PFSK-1 (cell line): ENCODE results near the gene IL19.

ENCODE experiments used
- FOXP2 ChIP-seq: optimal IDR thresholded peaks from 2 replicates; pipeline ENCODE3; 2011; ENCODE audit warnings: borderline replicate concordance, control low read depth, inconsistent platforms; ENCODE audit not compliant: insufficient read depth; ENCODE audit errors: extremely low read length, extremely low read depth
- POLR2AphosphoS5 ChIP-seq: IDR thresholded peaks from 2 replicates; pipeline ENCODE4 v1.6.1; 2012; ENCODE audit warnings: low read depth, mild to moderate bottlenecking, control low read depth, low read length, moderate library complexity
- SIN3A ChIP-seq: IDR thresholded peaks from 2 replicates; pipeline ENCODE4 v1.6.1; 2012; ENCODE audit warnings: mild to moderate bottlenecking, low read length, moderate library complexity, borderline replicate concordance; ENCODE audit not compliant: insufficient read depth
- TAF1 ChIP-seq: IDR thresholded peaks from 2 replicates; pipeline ENCODE4 v1.6.1; 2012; ENCODE audit warnings: low read length, control low read depth, borderline replicate concordance; ENCODE audit not compliant: insufficient read depth
- TF ChIP-seq, protein P1 (sequence below), 2 experiments: IDR thresholded peaks; 2 replicates each; pipeline versions ENCODE4 v1.6.1 to v1.8.0; 2011 to 2012; ENCODE audit warnings: low read depth in 2 of 2, low read length in 2 of 2, control low read depth in 1 of 2, inconsistent platforms in 1 of 2, mild to moderate bottlenecking in 1 of 2, moderate library complexity in 1 of 2; ENCODE audit not compliant: insufficient read depth in 1 of 2

IL19 gene

DNA sequence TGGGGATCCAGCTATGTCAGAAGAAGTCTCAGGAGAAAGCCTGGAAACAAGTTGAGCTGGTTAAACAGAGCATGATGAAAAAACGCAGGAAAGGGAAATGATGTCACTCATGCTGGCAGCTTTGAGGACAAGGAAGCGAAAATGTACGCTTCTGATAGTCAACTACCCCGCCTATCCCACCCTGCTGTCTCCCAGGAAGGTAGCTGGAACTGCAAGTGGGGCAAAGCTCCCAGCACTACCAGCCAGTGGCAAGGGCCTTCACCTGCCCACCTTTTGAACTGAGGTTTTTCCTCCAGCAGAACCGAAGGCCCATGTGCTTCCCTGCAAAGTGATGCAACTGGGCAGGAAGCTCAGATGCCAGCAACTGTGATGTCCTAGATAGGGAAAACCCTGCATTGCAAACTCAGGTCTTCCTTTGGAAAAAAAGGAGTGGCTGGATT, 88.5 kb downstream of the IL19 start:
- TF ChIP-seq POLR2AphosphoS5 (no peak), FOXP2 (no peak), SIN3A (no peak), TAF1 (no peak)
- TF ChIP-seq, protein P1, sequence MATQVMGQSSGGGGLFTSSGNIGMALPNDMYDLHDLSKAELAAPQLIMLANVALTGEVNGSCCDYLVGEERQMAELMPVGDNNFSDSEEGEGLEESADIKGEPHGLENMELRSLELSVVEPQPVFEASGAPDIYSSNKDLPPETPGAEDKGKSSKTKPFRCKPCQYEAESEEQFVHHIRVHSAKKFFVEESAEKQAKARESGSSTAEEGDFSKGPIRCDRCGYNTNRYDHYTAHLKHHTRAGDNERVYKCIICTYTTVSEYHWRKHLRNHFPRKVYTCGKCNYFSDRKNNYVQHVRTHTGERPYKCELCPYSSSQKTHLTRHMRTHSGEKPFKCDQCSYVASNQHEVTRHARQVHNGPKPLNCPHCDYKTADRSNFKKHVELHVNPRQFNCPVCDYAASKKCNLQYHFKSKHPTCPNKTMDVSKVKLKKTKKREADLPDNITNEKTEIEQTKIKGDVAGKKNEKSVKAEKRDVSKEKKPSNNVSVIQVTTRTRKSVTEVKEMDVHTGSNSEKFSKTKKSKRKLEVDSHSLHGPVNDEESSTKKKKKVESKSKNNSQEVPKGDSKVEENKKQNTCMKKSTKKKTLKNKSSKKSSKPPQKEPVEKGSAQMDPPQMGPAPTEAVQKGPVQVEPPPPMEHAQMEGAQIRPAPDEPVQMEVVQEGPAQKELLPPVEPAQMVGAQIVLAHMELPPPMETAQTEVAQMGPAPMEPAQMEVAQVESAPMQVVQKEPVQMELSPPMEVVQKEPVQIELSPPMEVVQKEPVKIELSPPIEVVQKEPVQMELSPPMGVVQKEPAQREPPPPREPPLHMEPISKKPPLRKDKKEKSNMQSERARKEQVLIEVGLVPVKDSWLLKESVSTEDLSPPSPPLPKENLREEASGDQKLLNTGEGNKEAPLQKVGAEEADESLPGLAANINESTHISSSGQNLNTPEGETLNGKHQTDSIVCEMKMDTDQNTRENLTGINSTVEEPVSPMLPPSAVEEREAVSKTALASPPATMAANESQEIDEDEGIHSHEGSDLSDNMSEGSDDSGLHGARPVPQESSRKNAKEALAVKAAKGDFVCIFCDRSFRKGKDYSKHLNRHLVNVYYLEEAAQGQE (IDR thresholded peaks at IDR 0.05; ENCODE audit: insufficient read depth in 1 of 2, low read depth in 2 of 2, low read length in 2 of 2), result no peak

DNA sequence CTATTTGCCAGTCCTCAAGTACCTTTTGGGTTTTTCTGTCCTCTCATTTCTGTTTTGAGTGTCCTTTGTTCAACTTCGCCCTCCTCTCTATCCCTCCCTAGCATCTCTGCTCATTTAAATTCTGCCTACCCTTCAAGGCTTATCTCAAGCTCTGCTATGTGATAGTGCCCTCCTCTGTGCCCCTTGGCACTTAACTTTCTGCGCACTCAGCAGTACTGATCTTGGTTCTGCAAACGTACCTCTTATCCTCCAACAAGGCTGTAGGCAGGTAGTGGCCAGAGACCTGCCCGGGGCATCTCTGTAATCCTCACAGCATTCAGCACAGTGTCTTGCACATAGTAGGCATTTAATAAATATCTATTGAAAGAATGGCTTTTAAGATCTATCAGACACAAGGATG, 89.6 kb downstream of the IL19 start:
- TF ChIP-seq TAF1 (no peak), FOXP2 (no peak)

- TF ChIP-seq TAF1, result no peak
- TF ChIP-seq POLR2AphosphoS5, result no peak
- TF ChIP-seq FOXP2, result no peak
- TF ChIP-seq SIN3A, result no peak
- TF ChIP-seq, protein P1 (IDR thresholded peaks at IDR 0.05; ENCODE audit: insufficient read depth in 1 of 2, low read depth in 2 of 2, low read length in 2 of 2), result no peak
Measured at GRCh38 chr1:206863266-206863665, 92.7 kb downstream of the IL19 start.

DNA sequence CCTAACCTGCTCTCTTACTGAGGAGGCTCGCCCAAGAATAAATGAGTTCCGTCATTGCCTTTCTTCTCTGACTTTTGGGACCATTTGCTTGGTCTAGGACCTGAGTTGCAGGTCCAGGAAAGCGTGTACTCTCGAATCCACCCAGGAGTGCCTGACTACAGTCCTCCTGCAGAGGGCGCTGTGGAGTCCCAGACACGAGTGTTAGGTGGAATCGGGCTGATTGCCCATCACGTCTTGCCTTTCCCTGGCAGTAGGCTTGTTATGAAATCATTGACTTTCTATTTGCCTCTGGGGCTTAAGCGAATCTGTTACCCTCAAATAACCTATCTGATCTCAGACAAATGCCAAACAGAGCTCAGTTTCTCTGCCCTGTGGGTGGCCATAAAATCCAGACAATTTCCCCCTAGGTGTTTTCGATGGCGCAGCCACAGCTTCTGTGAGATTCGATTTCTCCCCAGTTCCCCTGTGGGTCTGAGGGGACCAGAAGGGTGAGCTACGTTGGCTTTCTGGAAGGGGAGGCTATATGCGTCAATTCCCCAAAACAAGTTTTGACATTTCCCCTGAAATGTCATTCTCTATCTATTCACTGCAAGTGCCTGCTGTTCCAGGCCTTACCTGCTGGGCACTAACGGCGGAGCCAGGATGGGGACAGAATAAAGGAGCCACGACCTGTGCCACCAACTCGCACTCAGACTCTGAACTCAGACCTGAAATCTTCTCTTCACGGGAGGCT, 94.5 kb downstream of the IL19 start, which contains the start of gene IL20:
Gene IL20, plus strand, starts transcription at position 685 of the 733 bp plus-strand sequence. CDS start 230 bp downstream, outside the sequence.
- TF ChIP-seq FOXP2 (no peak), POLR2AphosphoS5 (no peak), TAF1 (no peak), SIN3A (no peak)
- TF ChIP-seq, protein P1 (IDR thresholded peaks at IDR 0.05; ENCODE audit: insufficient read depth in 1 of 2, low read depth in 2 of 2, low read length in 2 of 2), result no peak

GRCh38 chr1:206866062-206866461, 95.5 kb downstream of the IL19 start:
- TF ChIP-seq SIN3A (no peak), TAF1 (no peak), FOXP2 (no peak), POLR2AphosphoS5 (no peak)
- TF ChIP-seq, protein P1 (IDR thresholded peaks at IDR 0.05; ENCODE audit: insufficient read depth in 1 of 2, low read depth in 2 of 2, low read length in 2 of 2), result no peak
